ENCODE measurements around the gene TFPT.
A peak's percentile ranks its signal among the peaks of the same experiment; 100 is the strongest.

Gene TFPT

DNA sequence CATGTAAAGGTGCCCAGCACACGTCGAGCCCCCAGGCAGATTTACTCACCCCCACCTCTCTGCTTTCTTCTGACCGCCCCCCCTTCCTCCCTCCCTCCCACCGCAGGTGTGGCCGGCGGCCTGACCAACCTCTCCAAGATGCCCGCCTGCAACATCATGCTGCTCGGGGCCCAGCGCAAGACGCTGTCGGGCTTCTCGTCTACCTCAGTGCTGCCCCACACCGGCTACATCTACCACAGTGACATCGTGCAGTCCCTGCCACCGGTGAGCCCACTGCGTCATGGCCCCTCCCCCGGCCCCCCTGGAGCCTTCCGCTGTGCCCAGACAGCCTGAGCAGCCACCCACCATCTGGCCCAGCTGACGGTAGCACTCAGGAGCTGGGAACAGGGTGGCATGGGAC, 8.9 kb upstream of the TFPT start:
- H3K4me3 ChIP-seq (ENCODE audit: insufficient read depth, low read depth, low read length, poor library complexity, severe bottlenecking) = no peak overlapping the region
- no peaks in the 10 kb centered on the region for H3K9me3 ChIP-seq (ENCODE audit: control insufficient read depth, low read length)
- DNase-seq = no peak
- H3K27me3 ChIP-seq (replicated peaks; ENCODE audit: control insufficient read depth, insufficient read depth, low read length, poor library complexity, severe bottlenecking) = no peaks in the 10 kb centered on the region
- H3K27ac ChIP-seq (ENCODE audit: insufficient read depth, low read length, poor library complexity, severe bottlenecking) = no peak overlapping the region
- no peaks in the 10 kb centered on the region for H3K4me1 ChIP-seq (ENCODE audit: control insufficient read depth, insufficient read depth, low read length, poor library complexity, severe bottlenecking)
- peaks cover 87% of the 10 kb centered on the region for H3K36me3 ChIP-seq (ENCODE audit: control insufficient read depth, insufficient read depth, low read length)

DNA sequence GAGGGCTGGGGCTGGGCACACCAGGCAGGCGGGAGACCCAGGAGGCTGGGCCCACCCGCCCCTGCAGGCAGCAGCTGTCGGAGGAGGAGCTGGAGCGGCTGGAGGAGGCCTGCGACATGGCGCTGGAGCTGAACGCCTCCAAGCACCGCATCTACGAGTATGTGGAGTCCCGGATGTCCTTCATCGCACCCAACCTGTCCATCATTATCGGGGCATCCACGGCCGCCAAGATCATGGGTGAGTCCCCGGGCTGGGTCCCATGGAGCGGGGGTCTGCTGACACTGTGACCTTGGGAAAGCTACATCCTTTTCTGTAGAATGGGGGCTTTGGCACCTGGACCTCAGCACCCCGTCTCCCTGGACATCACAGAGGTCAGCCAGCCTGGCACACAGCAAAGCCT, 8.2 kb upstream of the TFPT start:
- Histone ChIP-seq H3K4me3 (ENCODE audit: insufficient read depth, low read depth, low read length, poor library complexity, severe bottlenecking) (no peak overlapping the region), H3K9me3 (ENCODE audit: control insufficient read depth, low read length) (no peaks in the 10 kb centered on the region), H3K36me3 (ENCODE audit: control insufficient read depth, insufficient read depth, low read length) (peaks cover 82% of the 10 kb centered on the region), H3K4me1 (ENCODE audit: control insufficient read depth, insufficient read depth, low read length, poor library complexity, severe bottlenecking) (no peaks in the 10 kb centered on the region), H3K27me3 (replicated peaks; ENCODE audit: control insufficient read depth, insufficient read depth, low read length, poor library complexity, severe bottlenecking) (no peaks in the 10 kb centered on the region), H3K27ac (ENCODE audit: insufficient read depth, low read length, poor library complexity, severe bottlenecking) (no peak overlapping the region)
- DNase-seq = no peak

GRCh38 chr19:54121259-54121658, 5.8 kb upstream of the TFPT start:
- H3K4me1 ChIP-seq (ENCODE audit: control insufficient read depth, insufficient read depth, low read length, poor library complexity, severe bottlenecking) = peaks cover 6% of the 10 kb centered on the region
- DNase-seq = no peak
- no peak overlapping the region for H3K27ac ChIP-seq (ENCODE audit: insufficient read depth, low read length, poor library complexity, severe bottlenecking)
- peaks cover 68% of the 10 kb centered on the region for H3K36me3 ChIP-seq (ENCODE audit: control insufficient read depth, insufficient read depth, low read length)
- no peaks in the 10 kb centered on the region for H3K27me3 ChIP-seq (replicated peaks; ENCODE audit: control insufficient read depth, insufficient read depth, low read length, poor library complexity, severe bottlenecking)
- H3K9me3 ChIP-seq (ENCODE audit: control insufficient read depth, low read length) = no peaks in the 10 kb centered on the region
- no peak overlapping the region for H3K4me3 ChIP-seq (ENCODE audit: insufficient read depth, low read depth, low read length, poor library complexity, severe bottlenecking)

GRCh38 chr19:54114340-54115108, 933 bp downstream of the TFPT start:
- no peaks in the 10 kb centered on the region for H3K27me3 ChIP-seq (replicated peaks; ENCODE audit: control insufficient read depth, insufficient read depth, low read length, poor library complexity, severe bottlenecking)
- peaks cover 12% of the 10 kb centered on the region for H3K4me1 ChIP-seq (ENCODE audit: control insufficient read depth, insufficient read depth, low read length, poor library complexity, severe bottlenecking)
- peak in 2 of 3 donors; percentile 29 to 44 for DNase-seq
- H3K27ac ChIP-seq (ENCODE audit: insufficient read depth, low read length, poor library complexity, severe bottlenecking) = peak overlapping the region; percentile 83
- H3K9me3 ChIP-seq (ENCODE audit: control insufficient read depth, low read length) = no peaks in the 10 kb centered on the region
- peaks cover 24% of the 10 kb centered on the region for H3K36me3 ChIP-seq (ENCODE audit: control insufficient read depth, insufficient read depth, low read length)
- H3K4me3 ChIP-seq (ENCODE audit: insufficient read depth, low read depth, low read length, poor library complexity, severe bottlenecking) = peak overlapping the region; percentile 78

GRCh38 chr19:54109651-54110050, 5.8 kb downstream of the TFPT start:
- H3K27me3 ChIP-seq (replicated peaks; ENCODE audit: control insufficient read depth, insufficient read depth, low read length, poor library complexity, severe bottlenecking) = no peaks in the 10 kb centered on the region
- H3K36me3 ChIP-seq (ENCODE audit: control insufficient read depth, insufficient read depth, low read length) = peaks cover 51% of the 10 kb centered on the region
- H3K4me3 ChIP-seq (ENCODE audit: insufficient read depth, low read depth, low read length, poor library complexity, severe bottlenecking) = no peak overlapping the region
- DNase-seq = no peak
- H3K27ac ChIP-seq (ENCODE audit: insufficient read depth, low read length, poor library complexity, severe bottlenecking) = no peak overlapping the region
- H3K4me1 ChIP-seq (ENCODE audit: control insufficient read depth, insufficient read depth, low read length, poor library complexity, severe bottlenecking) = peaks cover 2% of the 10 kb centered on the region
- H3K9me3 ChIP-seq (ENCODE audit: control insufficient read depth, low read length) = no peaks in the 10 kb centered on the region

DNA sequence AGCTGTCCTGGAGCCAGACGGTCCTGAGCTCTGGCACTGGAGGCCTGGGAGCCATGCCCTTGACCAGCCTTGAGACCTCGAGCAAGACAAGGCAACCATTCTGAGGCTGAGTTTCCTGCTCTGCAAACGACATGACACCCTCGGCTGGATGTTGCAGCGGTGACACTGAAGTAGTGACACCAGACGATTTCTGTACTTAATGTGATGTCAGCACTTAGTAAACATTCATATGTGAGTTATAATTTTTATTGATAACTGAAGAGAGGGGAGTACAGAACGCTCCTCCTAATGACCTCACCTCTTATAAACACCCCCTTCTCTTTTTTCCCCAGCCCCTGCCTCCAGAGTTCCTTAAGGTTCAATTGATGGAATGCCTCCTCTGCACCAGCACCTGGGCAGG, 7.0 kb downstream of the TFPT start:
- Histone ChIP-seq H3K4me1 (ENCODE audit: control insufficient read depth, insufficient read depth, low read length, poor library complexity, severe bottlenecking) (peaks cover 1% of the 10 kb centered on the region), H3K27me3 (replicated peaks; ENCODE audit: control insufficient read depth, insufficient read depth, low read length, poor library complexity, severe bottlenecking) (no peaks in the 10 kb centered on the region), H3K4me3 (ENCODE audit: insufficient read depth, low read depth, low read length, poor library complexity, severe bottlenecking) (no peak overlapping the region), H3K27ac (ENCODE audit: insufficient read depth, low read length, poor library complexity, severe bottlenecking) (no peak overlapping the region), H3K36me3 (ENCODE audit: control insufficient read depth, insufficient read depth, low read length) (peaks cover 51% of the 10 kb centered on the region), H3K9me3 (ENCODE audit: control insufficient read depth, low read length) (no peaks in the 10 kb centered on the region)
- no peak for DNase-seq

DNA sequence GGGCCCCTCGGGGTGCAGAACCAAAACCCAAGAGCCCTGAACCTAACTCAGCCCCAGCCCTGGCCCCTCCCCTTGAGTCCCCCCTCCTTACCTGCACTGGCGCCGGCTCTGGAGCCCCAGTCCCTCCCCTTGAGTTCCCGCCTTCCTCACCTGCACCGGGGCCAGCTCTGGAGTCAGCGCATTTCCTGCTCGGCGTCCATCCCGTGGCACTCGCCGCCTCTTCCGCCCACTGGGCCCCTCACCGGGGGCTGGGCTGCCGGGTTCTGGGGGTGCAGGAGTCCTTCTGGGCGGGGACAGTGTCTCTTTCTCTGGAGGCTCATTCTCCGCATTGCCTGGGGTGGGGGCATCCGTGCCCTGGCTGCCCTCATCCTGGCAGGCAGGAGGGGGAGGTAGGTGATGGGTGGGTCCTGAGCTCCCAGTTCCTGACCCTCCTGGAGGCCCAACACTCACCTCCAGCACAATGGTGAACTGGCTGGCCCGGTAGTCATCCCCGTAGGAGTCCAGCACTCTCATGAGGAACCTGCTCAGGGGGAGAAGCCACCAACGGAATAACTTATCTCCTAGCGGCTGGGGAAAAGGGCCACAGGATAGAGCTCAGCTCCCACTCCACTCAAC, 7.5 kb downstream of the TFPT start:
- Histone ChIP-seq H3K4me1 (ENCODE audit: control insufficient read depth, insufficient read depth, low read length, poor library complexity, severe bottlenecking) (peaks cover 4% of the 10 kb centered on the region), H3K27me3 (replicated peaks; ENCODE audit: control insufficient read depth, insufficient read depth, low read length, poor library complexity, severe bottlenecking) (no peaks in the 10 kb centered on the region), H3K4me3 (ENCODE audit: insufficient read depth, low read depth, low read length, poor library complexity, severe bottlenecking) (no peak overlapping the region), H3K27ac (ENCODE audit: insufficient read depth, low read length, poor library complexity, severe bottlenecking) (no peak overlapping the region), H3K36me3 (ENCODE audit: control insufficient read depth, insufficient read depth, low read length) (peaks cover 51% of the 10 kb centered on the region), H3K9me3 (ENCODE audit: control insufficient read depth, low read length) (no peaks in the 10 kb centered on the region)
- DNase-seq = no peak

DNA sequence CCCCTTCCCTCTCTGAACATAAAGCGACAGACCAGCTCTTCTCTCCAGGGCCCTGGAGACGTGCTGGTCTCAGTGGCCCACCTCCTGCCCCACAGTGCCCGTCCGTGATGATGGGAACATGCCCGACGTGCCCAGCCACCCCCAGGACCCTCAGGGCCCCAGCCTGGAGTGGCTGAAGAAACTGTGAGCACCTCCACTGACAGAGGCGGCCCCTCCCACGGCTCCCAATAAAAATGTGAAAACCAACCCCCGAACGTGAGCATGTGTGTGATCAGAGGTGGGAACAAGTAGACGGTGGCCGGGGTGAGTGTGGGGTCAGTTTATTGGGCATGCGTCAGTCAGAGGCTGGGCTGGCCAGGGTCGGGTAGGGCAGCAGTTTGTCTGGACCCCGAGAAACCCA, 8.7 kb downstream of the TFPT start:
- H3K9me3 ChIP-seq (ENCODE audit: control insufficient read depth, low read length) = no peaks in the 10 kb centered on the region
- peaks cover 4% of the 10 kb centered on the region for H3K4me1 ChIP-seq (ENCODE audit: control insufficient read depth, insufficient read depth, low read length, poor library complexity, severe bottlenecking)
- no peaks in the 10 kb centered on the region for H3K27me3 ChIP-seq (replicated peaks; ENCODE audit: control insufficient read depth, insufficient read depth, low read length, poor library complexity, severe bottlenecking)
- peaks cover 51% of the 10 kb centered on the region for H3K36me3 ChIP-seq (ENCODE audit: control insufficient read depth, insufficient read depth, low read length)
- no peak overlapping the region for H3K27ac ChIP-seq (ENCODE audit: insufficient read depth, low read length, poor library complexity, severe bottlenecking)
- H3K4me3 ChIP-seq (ENCODE audit: insufficient read depth, low read depth, low read length, poor library complexity, severe bottlenecking) = no peak overlapping the region
- no peak for DNase-seq

- Histone ChIP-seq H3K4me3 (ENCODE audit: insufficient read depth, low read depth, low read length, poor library complexity, severe bottlenecking) (no peak overlapping the region), H3K9me3 (ENCODE audit: control insufficient read depth, low read length) (no peaks in the 10 kb centered on the region), H3K27ac (ENCODE audit: insufficient read depth, low read length, poor library complexity, severe bottlenecking) (no peak overlapping the region), H3K4me1 (ENCODE audit: control insufficient read depth, insufficient read depth, low read length, poor library complexity, severe bottlenecking) (peaks cover 4% of the 10 kb centered on the region), H3K27me3 (replicated peaks; ENCODE audit: control insufficient read depth, insufficient read depth, low read length, poor library complexity, severe bottlenecking) (no peaks in the 10 kb centered on the region), H3K36me3 (ENCODE audit: control insufficient read depth, insufficient read depth, low read length) (peaks cover 48% of the 10 kb centered on the region)
- no peak for DNase-seq
Observed at GRCh38 chr19:54105796-54106195, 9.7 kb downstream of the TFPT start.

GRCh38 chr19:54104998-54105715, 10.3 kb downstream of the TFPT start:
- H3K27ac ChIP-seq (ENCODE audit: insufficient read depth, low read length, poor library complexity, severe bottlenecking) = no peak overlapping the region
- DNase-seq = no peak
- H3K4me3 ChIP-seq (ENCODE audit: insufficient read depth, low read depth, low read length, poor library complexity, severe bottlenecking) = no peak overlapping the region
- no peaks in the 10 kb centered on the region for H3K9me3 ChIP-seq (ENCODE audit: control insufficient read depth, low read length)
- H3K27me3 ChIP-seq (replicated peaks; ENCODE audit: control insufficient read depth, insufficient read depth, low read length, poor library complexity, severe bottlenecking) = no peaks in the 10 kb centered on the region
- H3K4me1 ChIP-seq (ENCODE audit: control insufficient read depth, insufficient read depth, low read length, poor library complexity, severe bottlenecking) = peaks cover 4% of the 10 kb centered on the region
- H3K36me3 ChIP-seq (ENCODE audit: control insufficient read depth, insufficient read depth, low read length) = peaks cover 41% of the 10 kb centered on the region
